Esophagus (tissue), 2 donors: Measurements from ENCODE around the gene GAPDH. TPM values are rescaled to one million over a fixed set of nuclear protein-coding genes. Genes with fewer than 3 reads are reported as not detected.
"Not testable (repeated sequence)": the region's sequence is repeated elsewhere in the genome, so short reads cannot be mapped to it uniquely, and the experiment has no call there.

Experiments used
- H3K27ac ChIP-seq, 2 donors: one replicate each; pipeline ENCODE4 v1.5.1; 2013; ENCODE audit warnings: low read depth in 2 of 2, mild to moderate bottlenecking in 2 of 2, inconsistent platforms in 1 of 2, low read length in 1 of 2, moderate library complexity in 1 of 2
- H3K27me3 ChIP-seq, 2 donors: one replicate each; pipeline ENCODE4 v1.6.1; 2013; ENCODE audit warnings: low read length in 2 of 2, control low read depth in 1 of 2, mild to moderate bottlenecking in 1 of 2; ENCODE audit not compliant: insufficient read depth in 2 of 2, control insufficient read depth in 1 of 2
- H3K36me3 ChIP-seq, 2 donors: one replicate each; pipeline ENCODE4 v1.6.1; 2013; ENCODE audit warnings: low read length in 1 of 2; ENCODE audit not compliant: control insufficient read depth in 2 of 2, insufficient read depth in 2 of 2
- H3K4me1 ChIP-seq, 2 donors: one replicate each; pipeline ENCODE4 v1.6.1; 2013; ENCODE audit warnings: low read length in 1 of 2; ENCODE audit not compliant: control insufficient read depth in 2 of 2, insufficient read depth in 2 of 2
- H3K4me3 ChIP-seq, 2 donors: one replicate each; pipeline ENCODE4 v1.5.1; 2013; ENCODE audit warnings: low read length in 2 of 2, mild to moderate bottlenecking in 2 of 2, low read depth in 1 of 2, moderate library complexity in 1 of 2
- H3K9me3 ChIP-seq, 2 donors: one replicate each; pipeline ENCODE4 v1.6.1; 2013; ENCODE audit warnings: mild to moderate bottlenecking in 2 of 2, low read depth in 1 of 2, low read length in 1 of 2, moderate library complexity in 1 of 2; ENCODE audit not compliant: control insufficient read depth in 2 of 2, insufficient read depth in 1 of 2
- WGBS, 2 donors: extraction: QIAGEN DNeasy Blood & Tissue Kit; methylation state at CpG; one replicate each; pipeline ENCODE4 v1.1.7; 2013; 5-methylcytosine and 5-hydroxymethylcytosine counted together
- polyA plus RNA-seq, 2 donors: library from polyadenylated mRNA; stranded (reverse); fragments of 200-250 nt; gene quantifications; one replicate each; pipeline ENCODE4 v1.2.3, GENCODE V29; 2013
- donor health status: healthy with polysubstance abuse.
- donor health status: Bipolar disorder and iron deficiency.

Gene GAPDH
- polyA plus RNA-seq, 2 donors = 2,765 to 3,567 TPM

DNA sequence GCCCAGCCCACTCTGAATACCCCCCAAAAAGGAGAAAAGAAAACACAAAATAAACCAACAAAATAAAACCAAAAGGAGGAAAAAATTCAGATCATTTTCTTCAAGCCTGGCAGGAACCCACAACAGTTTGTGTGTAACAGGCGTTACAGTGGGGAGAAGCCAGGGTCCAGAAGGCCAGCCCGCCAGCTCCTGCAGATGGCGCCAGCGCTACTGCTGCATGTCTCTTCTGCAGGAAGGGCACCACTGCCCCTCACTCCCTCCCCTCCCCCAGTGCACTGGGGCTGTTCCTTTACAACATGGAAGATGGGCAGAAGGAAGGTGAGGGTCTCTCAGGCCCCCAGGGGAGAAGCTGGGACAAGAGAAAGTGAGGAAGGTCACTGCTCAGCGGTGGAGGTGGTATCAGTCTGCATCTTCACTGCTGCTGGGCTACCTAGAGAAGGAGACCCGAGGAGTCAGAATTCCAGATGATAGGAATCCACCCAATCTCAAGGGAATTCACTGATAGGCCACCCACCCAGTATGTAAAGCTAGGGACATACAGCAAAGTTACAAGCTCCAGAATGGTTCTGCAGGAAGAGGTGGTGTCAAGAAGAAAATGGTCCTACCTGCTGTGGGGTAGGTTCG, 36.1 kb downstream of the GAPDH start:
- Histone ChIP-seq H3K9me3 (no peaks in the 10 kb centered on the region), H3K4me1 (no peaks in the 10 kb centered on the region), H3K36me3 (peaks cover 16 to 18% of the 10 kb centered on the region in 2 donors), H3K27me3 (no peaks in the 10 kb centered on the region), H3K27ac (no peak overlapping the region), H3K4me3 (no peak overlapping the region)
- WGBS, 2 donors = 63 to 64% methylated on average over 7 of the region's 7 CpGs

DNA sequence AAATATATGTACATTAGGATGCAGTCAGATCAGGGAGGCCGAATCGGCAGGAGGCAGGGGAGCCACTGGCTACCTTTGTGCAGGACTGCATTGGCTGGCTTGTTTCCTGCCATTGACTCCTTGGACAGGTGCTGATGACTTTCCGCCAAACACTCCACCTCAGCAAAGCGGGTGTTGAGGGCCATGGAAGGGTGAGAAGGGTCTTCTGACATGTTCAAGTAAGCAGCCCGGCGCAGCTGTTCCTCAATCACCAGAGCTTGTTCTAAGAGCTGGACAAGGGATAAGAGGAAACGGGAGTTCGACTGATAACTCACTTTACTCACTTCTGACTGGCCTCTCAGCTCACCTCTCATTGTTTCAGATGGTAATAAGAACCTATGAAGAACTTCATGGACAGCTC, 38.7 kb downstream of the GAPDH start:
- Histone ChIP-seq H3K27ac (no peak overlapping the region), H3K9me3 (no peaks in the 10 kb centered on the region), H3K36me3 (peaks cover 24 to 36% of the 10 kb centered on the region in 2 donors), H3K4me3 (no peak overlapping the region), H3K4me1 (no peaks in the 10 kb centered on the region), H3K27me3 (no peaks in the 10 kb centered on the region)
- 91 to 92% methylated on average over 8 of the region's 8 CpGs for WGBS, 2 donors

DNA sequence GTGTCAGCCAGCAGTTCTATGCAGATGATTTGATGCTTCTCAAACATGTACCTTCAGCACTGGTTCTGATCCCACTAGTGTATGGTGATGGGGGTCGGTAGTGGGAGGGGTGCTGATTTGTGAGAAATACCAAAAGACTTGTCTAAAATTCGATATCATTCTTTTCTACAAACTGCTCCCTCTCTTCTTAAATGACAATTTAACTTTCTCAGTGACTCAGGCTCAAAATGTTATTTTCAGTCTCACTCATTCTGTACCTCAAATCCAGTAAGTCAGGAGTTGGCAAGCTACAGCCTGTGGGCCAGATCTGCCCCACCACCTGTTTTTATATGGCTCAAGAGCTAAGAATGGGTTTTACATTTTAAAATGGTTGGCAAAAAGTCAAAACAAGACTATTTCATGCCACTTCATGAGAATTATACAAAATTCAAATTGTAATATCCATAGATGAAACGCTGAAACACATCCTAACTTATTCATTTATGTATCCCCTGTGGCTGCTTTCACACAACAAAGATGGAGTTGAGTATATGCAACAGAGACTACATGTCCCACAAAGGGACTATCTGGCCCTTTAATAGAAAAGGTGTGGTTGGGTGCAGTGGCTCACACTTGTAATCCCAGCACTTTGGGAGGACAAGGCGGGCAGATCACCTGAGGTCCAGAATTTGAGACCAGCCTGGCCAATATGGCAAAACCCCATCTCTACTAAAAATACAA, 40.4 kb downstream of the GAPDH start:
- Histone ChIP-seq H3K27me3 (no peaks in the 10 kb centered on the region), H3K9me3 (no peaks in the 10 kb centered on the region), H3K36me3 (peaks cover 33 to 42% of the 10 kb centered on the region in 2 donors), H3K4me3 (no peak overlapping the region), H3K4me1 (no peaks in the 10 kb centered on the region), H3K27ac (no peak overlapping the region)
- WGBS, 2 donors = 74 to 80% methylated on average over 4 of the region's 4 CpGs

DNA sequence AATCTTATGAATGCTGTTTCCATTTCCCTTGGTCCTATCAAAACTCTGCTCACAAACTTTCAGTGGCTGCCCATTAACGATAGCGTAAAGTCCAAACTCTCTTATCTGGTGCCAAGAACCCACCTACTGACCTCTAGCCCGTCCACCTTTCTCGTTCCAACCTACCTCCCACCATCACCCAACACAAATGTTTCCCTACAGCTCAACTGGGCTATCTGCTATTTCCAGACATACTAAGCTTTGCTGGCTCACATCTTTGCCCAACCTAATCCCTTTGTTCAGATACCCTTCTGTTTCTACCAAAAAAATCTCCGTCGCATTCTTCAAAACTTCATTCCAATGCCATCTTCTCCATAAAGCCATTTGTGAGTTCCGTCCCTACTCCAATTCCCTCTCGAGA, 41.3 kb downstream of the GAPDH start:
- H3K36me3 ChIP-seq = peaks cover 30 to 41% of the 10 kb centered on the region in 2 donors
- 88 to 91% methylated on average over 8 of the region's 8 CpGs for whole genome bisulfite sequencing, 2 donors
- no peaks in the 10 kb centered on the region for H3K4me1 ChIP-seq
- H3K27me3 ChIP-seq = no peaks in the 10 kb centered on the region
- no peaks in the 10 kb centered on the region for H3K9me3 ChIP-seq
- H3K27ac ChIP-seq = no peak overlapping the region
- no peak overlapping the region for H3K4me3 ChIP-seq

DNA sequence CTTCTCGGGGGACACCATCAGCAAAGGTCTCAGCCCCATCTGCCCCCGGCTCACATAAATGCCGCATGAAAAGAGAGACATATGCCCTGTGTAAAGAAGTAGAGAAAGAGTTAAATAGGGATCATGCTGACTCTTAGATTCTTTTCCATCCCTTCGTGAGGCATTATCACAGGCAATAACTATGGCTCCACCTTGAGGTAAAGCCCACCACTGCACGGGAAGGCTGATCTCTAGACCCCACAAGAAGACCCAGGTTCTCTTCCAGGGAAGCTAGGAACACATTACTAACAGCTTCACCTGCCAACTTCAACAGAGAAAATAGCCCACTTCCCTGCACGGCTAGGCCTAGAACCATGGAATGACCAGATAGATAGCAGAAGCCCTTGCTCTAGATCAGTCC, 47.9 kb downstream of the GAPDH start:
- Histone ChIP-seq H3K27me3 (no peaks in the 10 kb centered on the region), H3K36me3 (peaks cover 26 to 51% of the 10 kb centered on the region in 2 donors), H3K9me3 (no peaks in the 10 kb centered on the region), H3K4me3 (no peak overlapping the region), H3K4me1 (no peaks in the 10 kb centered on the region), H3K27ac (no peak overlapping the region)
- WGBS, 2 donors = 75 to 80% methylated on average over 6 of the region's 6 CpGs

DNA sequence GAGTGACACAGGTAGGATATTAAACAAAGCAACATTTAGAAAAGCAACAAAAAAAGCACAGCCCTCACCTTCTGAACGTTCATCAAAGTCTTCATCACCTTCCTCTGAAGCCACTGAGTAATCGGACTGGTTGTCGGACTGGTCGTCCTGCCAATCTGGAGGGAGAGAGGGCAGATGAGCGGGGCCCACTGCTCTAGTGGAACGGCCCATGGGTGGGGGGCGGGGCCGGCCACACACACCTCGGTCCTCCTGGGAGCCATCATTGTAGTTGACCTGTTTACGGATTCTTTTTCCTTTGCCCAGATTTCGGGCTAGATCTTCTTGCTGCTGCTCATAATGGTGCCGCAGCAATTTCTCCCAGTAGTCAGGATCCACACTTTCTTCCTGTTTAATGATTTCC, 48.6 kb downstream of the GAPDH start:
- H3K27me3 ChIP-seq = no peaks in the 10 kb centered on the region
- H3K4me3 ChIP-seq = no peak overlapping the region
- peaks cover 25 to 49% of the 10 kb centered on the region in 2 donors for H3K36me3 ChIP-seq
- no peaks in the 10 kb centered on the region for H3K4me1 ChIP-seq
- no peaks in the 10 kb centered on the region for H3K9me3 ChIP-seq
- no peak overlapping the region for H3K27ac ChIP-seq
- WGBS, 2 donors = 89 to 90% methylated on average over 12 of the region's 12 CpGs

DNA sequence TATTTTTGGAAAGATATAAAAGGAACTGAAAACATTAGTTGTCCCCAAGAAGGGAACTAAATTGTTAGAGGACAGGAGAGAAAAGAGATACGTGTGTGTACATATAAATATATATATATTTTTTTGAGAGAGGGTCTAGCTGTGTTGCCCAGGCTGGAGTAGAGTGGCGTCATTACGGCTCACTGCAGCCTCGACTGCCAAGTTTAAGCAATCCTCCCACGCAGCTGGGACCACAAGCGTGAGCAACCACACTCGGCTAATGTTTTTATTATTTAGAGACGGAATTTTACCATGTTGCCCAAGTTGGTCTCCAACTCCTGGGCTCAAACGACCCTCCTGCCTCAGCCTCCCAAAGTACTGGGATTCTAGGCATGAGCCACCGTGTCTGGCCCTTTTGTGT, 50.0 kb downstream of the GAPDH start:
- Histone ChIP-seq H3K4me3 (no peak overlapping the region), H3K27me3 (no peaks in the 10 kb centered on the region), H3K36me3 (peaks cover 15 to 46% of the 10 kb centered on the region in 2 donors), H3K4me1 (no peaks in the 10 kb centered on the region), H3K9me3 (no peaks in the 10 kb centered on the region), H3K27ac (no peak overlapping the region)
- 86 to 88% methylated on average over 10 of the region's 10 CpGs for WGBS, 2 donors

DNA sequence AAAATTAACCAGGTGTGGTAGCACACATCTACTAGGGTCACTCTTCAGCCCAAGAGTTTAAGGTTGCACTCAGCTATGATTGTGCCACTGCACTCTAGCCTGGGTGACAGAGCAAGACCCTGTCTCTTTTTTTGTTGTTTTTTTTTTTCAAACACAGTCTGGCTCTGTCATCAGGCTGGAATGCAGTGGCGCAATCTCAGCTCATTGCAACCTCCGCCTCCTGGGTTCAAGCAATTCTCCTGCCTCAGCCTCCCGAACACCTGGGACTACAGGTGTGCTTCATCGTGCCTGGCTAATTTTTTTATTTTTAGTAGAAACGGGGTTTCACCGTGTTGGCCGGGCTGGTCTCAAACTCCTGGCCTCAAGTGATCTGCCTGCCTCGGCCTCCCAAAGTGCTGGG, 52.3 kb downstream of the GAPDH start:
- WGBS, 2 donors = 96 to 98% methylated on average over 8 of the region's 8 CpGs
- H3K4me3 ChIP-seq, H3K4me1 ChIP-seq, H3K27me3 ChIP-seq, H3K9me3 ChIP-seq, H3K27ac ChIP-seq: not testable (repeated sequence)
- peaks cover 18 to 44% of the 10 kb centered on the region in 2 donors for H3K36me3 ChIP-seq
